Activated T-helper 9 cell treated with anti-CD3 and anti-CD28 coated beads, Interleukin-2, amount 50 U/mL, for 16 hours (primary cell): ENCODE results near the gene SENP8.

Experiments
- DNase-seq: peaks from one replicate; pipeline ENCODE4 v3.0.0-alpha.2; 2020; ENCODE audit warnings: low read depth

Gene SENP8

GRCh38 chr15:72175186-72176044, 57.2 kb downstream of the SENP8 start:
- DNase-seq = no peak

DNA sequence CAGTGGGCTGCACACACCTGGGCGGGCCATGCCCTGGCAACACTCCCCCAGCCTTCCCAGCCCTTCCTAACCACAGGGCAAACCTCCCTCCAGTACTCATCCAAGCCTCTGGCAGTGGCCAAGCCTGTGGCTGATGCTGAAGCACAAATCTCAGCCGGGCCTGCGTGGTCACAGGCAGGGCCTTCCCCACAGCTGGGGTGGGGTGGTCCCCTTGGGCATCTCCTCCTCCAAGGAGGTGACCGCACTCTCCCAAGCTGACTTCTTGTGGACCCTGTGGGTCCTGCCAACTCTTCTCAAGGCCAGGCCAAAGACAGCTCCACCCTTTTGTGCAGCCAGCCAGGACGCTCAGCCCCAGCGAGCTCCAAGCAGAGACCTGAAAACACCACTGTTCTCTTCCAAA, 58.0 kb downstream of the SENP8 start:
- no peak for DNase-seq

- DNase-seq = no peak
These were observed 58.5 kb downstream of the SENP8 start for GRCh38 chr15:72176743-72177142.

DNA sequence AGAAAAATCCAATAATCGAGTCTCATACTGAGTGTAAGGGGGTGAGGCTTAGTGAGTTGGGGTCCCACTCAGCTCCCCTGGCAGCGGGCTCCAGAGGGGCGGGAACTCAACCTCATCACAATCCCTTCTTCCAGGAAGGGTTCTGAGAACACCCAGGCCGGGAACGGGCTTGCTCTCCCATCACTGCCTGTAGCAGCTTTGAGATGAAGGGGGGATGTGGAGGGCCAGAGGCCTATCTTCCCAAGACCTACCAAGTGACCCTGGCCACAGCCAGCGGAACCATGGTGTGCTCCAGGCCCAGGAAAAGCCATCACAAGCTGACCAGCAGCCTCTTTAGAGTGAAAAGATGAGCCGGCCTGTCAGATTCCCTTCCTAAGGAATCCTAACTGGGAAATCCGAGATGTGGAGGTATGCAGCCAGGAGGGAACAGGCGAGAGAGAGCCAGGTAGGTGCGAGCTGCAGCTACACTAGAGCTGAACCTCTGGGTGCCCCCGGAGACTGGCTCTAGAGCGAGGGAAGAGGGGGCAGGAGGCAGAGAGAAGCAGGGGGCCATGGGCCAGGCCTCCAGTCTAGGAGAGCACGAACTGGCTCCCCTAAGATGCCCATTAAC, 60.9 kb downstream of the SENP8 start:
- DNase-seq = no peak

GRCh38 chr15:72179950-72180581, 61.9 kb downstream of the SENP8 start:
- no peak for DNase-seq

DNA sequence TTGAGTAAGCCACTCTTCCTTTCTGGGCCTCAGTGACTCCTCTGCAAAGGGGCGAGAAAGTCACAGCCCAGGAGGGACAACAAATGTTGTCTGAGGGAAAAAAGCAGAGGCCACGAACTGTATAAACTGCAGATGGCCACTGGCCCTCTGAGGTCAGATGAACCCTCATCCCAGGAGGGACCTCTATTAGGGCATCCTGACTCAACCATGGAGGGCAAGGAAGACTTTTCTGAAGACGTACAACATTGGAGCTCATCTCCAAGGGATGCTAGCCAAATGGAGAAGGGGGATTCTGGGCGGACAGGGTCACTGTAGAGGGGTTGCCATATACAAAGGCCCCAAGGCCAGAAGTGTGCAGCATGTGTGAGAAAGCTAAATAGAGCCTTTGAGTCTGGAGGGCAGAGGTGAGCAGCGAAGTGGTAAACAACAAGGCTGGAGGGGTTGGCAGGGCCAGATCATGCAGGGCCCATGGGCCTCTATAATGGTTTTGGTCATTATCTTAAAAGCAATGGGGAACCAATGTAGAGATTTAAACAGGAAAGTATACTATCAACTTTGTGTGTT, 62.6 kb downstream of the SENP8 start:
- no peak for DNase-seq

GRCh38 chr15:72182244-72182643, 64.0 kb downstream of the SENP8 start:
- DNase-seq = no peak

DNA sequence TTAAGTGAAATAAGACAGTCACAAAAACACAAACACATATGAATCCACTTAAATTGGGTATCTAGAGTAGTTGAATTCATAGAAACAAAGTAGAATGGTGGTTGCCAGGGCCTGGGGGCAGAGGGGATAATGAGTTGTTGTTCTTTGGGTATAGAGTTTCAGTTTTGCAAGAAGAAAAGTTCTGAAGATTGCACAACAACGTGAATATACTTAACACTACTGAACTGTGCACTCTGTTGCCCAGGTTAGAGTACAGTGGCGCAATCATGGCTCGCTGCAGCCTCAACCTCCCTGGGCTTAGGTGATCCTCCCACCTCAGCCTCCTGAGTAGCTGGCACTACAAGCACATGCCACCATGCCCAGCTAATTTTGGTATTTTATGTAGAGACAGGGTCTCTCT, 64.5 kb downstream of the SENP8 start:
- DNase-seq = no peak

DNA sequence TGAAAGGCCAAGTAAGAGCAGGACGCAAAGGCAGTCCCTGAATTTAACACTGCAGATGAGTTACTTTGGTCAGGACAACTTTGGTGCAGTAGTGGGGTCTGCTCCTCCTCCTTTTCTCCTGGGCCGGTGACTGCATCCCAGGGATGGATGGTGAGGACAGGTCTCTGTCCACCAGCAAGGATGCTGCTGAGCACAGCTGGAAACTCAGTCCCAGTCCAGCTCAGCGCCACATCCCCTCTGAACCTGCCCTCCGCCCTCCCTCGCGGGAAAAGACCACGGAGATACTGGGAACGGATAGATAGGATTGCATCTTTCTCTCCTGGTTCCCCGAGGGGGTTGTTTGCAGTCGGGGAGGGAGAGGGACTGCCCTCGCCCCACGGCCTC, 65.6 kb downstream of the SENP8 start:
- DNase-seq = no peak

GRCh38 chr15:72184165-72184811, 66.1 kb downstream of the SENP8 start:
- no peak for DNase-seq

DNA sequence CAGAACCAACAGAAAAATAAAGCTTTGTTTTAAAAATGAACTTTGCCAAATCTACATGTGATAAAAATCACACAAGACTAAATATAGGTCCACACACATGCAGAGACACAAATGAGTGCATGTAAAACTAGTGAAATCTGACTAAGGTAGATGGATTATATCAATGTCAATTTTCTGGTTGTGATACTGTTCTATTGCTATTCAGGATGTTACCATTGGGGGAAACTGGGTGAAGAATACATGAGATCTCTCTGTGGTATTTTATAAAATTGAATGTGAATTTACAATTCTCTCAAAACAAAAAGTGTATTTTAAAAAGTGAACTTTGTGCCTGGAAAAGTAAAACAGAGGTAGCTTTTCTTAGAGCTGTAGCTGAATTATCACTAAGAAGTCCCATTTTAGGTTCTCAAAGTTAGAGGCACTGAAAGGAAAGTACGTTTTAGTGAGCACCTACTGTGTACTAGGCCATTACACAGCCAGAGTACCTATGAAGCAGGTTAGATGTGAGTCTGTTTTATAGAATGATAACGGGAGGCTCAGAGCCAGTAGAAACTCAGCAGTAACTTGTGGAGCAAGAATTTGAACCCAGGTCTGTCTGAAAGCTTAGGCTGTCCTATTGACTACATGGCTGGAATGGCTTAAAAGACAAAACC, 71.2 kb downstream of the SENP8 start:
- no peak for DNase-seq

- no peak for DNase-seq
These were observed 74.2 kb downstream of the SENP8 start for GRCh38 chr15:72192416-72192815.
